AG10803 (cell line): Measurements from ENCODE around the gene APPBP2.

Experiments
- DNase-seq: peaks from one replicate; pipeline ENCODE4 v3.0.0; 2010; ENCODE audit warnings: low read depth
- H3K4me3 ChIP-seq: 2 replicates; pipeline ENCODE4 v1.5.1; 2011; ENCODE audit warnings: mild to moderate bottlenecking, low read length, control low read depth
- CTCF ChIP-seq: conservative IDR thresholded peaks from 2 replicates; pipeline ENCODE4 v1.5.1; 2011; ENCODE audit warnings: mild to moderate bottlenecking, low read length, control low read depth, inconsistent platforms

The APPBP2 gene

GRCh38 chr17:60534613-60535157 lies 8.6 kb upstream of the APPBP2 start:
- DNase-seq = no peak
- TF ChIP-seq CTCF = no peak
- H3K4me3 ChIP-seq = no peak overlapping the region

DNA sequence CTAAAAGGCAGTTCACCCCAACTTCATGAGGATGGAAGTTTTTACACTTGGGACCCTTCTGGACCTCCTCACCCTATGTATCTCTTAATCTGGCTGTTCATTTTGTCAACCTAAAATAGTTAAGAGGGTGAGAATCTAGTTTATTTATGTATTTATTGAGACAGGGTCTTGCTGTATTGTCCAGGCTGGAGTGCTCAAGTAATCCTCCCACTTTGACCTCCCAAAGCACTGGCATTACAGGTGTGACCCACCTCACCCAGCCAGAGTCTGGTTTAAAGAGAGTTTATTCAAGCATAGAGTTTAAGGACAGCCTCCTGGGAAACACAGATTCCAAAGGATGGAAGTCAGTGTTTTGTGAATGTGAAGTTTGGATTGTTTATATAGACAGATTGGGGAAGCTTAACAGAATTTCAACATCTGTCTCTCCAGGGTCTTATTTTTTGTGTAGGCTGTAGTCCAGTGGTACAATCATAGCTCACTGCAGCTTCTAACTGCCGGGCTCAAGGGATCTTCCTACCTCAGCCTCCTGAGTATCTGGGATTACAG lies 8.0 kb upstream of the APPBP2 start:
- TF ChIP-seq CTCF = no peak
- H3K4me3 ChIP-seq = no peak overlapping the region
- DNase-seq = no peak

- TF ChIP-seq CTCF = no peak
- no peak for DNase-seq
- no peak overlapping the region for H3K4me3 ChIP-seq
These were observed 3.8 kb upstream of the APPBP2 start for GRCh38 chr17:60529806-60530205.

DNA sequence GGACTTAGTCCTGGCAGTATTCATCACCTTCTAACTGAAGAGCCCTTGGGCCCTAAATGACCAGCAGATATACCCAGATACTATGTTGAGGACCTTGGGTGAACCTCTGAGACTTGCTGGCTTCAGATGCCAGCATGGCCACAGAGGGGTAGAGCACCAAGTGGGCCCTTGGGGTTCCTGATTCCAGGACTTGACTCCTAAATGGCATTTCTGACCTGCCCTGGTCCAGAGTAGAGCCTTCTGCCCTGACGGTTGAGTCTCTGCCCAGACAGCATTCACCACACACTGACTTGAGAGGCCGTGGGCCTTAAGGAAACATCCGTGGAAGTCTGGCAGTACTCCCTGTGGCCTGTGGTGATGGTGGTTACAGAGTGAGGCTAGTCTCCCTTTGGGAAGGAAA lies 2.8 kb upstream of the APPBP2 start:
- TF ChIP-seq CTCF = no peak
- H3K4me3 ChIP-seq = no peak overlapping the region
- DNase-seq = no peak

GRCh38 chr17:60527701-60528100 lies 1.7 kb upstream of the APPBP2 start:
- no peak for TF ChIP-seq CTCF
- H3K4me3 ChIP-seq = no peak overlapping the region
- DNase-seq = no peak

- H3K4me3 ChIP-seq = peak overlapping the region; percentile 74
- no peak for TF ChIP-seq CTCF
- DNase-seq = peak; percentile 78
These were observed 684 bp upstream of the APPBP2 start for GRCh38 chr17:60526726-60527125.

GRCh38 chr17:60525328-60525684 lies 736 bp downstream of the APPBP2 start:
- no peak for DNase-seq
- H3K4me3 ChIP-seq = peak overlapping the region; percentile 74
- TF ChIP-seq CTCF = no peak
